IMR-90 (cell line): ENCODE data around the gene S1PR3. TPM values are rescaled to one million over a fixed set of nuclear protein-coding genes. Genes with fewer than 3 reads are reported as not detected.

Source experiments
- ATAC-seq: fragments of 200-7000 bp; cut with Tn5 transposase; 2 replicates; pipeline ENCODE4 v1.9.1; 2020; ENCODE audit warnings: low read depth, mild to moderate bottlenecking, moderate library complexity
- BruUV-seq: library from RNA; stranded (reverse); fragments of 400-500 nt; replicated peaks from 2 replicates; lab custom pipeline; 2021; lab: Mats Ljungman, UMichigan
- CTCF ChIA-PET: fragments of 300-600 bp; formaldehyde crosslinking; extraction: SDS; loops from one replicate; lab custom pipeline; 2021; ENCODE audit warnings: antibody characterized with exemption; lab: Yijun Ruan, JAX
- POLR2A ChIA-PET: fragments of 300-600 bp; sonication (Branson Sonifier 250); formaldehyde crosslinking; loops from one replicate; lab custom pipeline; 2022; ENCODE audit warnings: antibody characterized with exemption; ENCODE audit not compliant: unreplicated experiment; lab: Charles Lee
- DNase-seq: peaks from one replicate; pipeline ENCODE4 v3.0.0; 2013
- H2AFZ ChIP-seq: replicated peaks from 2 replicates; pipeline ENCODE3; 2013; ENCODE audit warnings: low read length, mild to moderate bottlenecking; ENCODE audit not compliant: poor library complexity
- H2AK5ac ChIP-seq: 2 replicates; pipeline ENCODE4 v1.6.1; 2013; ENCODE audit warnings: low read depth, low read length, inconsistent platforms
- H2AK9ac ChIP-seq: replicated peaks from 2 replicates; pipeline ENCODE3; 2013; ENCODE audit warnings: mild to moderate bottlenecking, low read depth, low read length, moderate library complexity; ENCODE audit not compliant: poor library complexity
- H2BK120ac ChIP-seq: 2 replicates; pipeline ENCODE4 v1.6.1; 2013; ENCODE audit warnings: low read depth, low read length, inconsistent platforms
- H2BK15ac ChIP-seq: 3 replicates; pipeline ENCODE4 v1.6.1; 2013; ENCODE audit warnings: low read depth, low read length, inconsistent platforms
- H2BK20ac ChIP-seq: 2 replicates; pipeline ENCODE4 v1.6.1; 2013; ENCODE audit warnings: low read depth, mild to moderate bottlenecking, inconsistent platforms, low read length, moderate library complexity
- H2BK5ac ChIP-seq: 2 replicates; pipeline ENCODE4 v1.6.1; 2013; ENCODE audit warnings: mild to moderate bottlenecking, low read depth, low read length, inconsistent platforms; ENCODE audit not compliant: poor library complexity, severe bottlenecking
- H3K14ac ChIP-seq: replicated peaks from 2 replicates; pipeline ENCODE4 v1.6.1; 2013; ENCODE audit warnings: low read depth, low read length, inconsistent platforms
- H3K18ac ChIP-seq: 2 replicates; pipeline ENCODE4 v1.6.1; 2013; ENCODE audit warnings: low read depth, low read length, control low read depth
- H3K23ac ChIP-seq: 2 replicates; pipeline ENCODE4 v1.6.1; 2013; ENCODE audit warnings: low read depth, low read length, inconsistent platforms
- H3K27ac ChIP-seq: 2 replicates; pipeline ENCODE4 v1.5.1; 2013; ENCODE audit warnings: mild to moderate bottlenecking, control low read depth, low read length; ENCODE audit not compliant: insufficient read depth
- H3K27me3 ChIP-seq: 2 replicates; pipeline ENCODE4 v1.6.1; 2013; ENCODE audit warnings: low read length; ENCODE audit not compliant: control insufficient read depth, insufficient read depth
- H3K36me3 ChIP-seq: 2 replicates; pipeline ENCODE4 v1.6.1; 2013; ENCODE audit warnings: low read length, mixed read lengths; ENCODE audit not compliant: control insufficient read depth, insufficient read depth
- H3K4ac ChIP-seq: 2 replicates; pipeline ENCODE4 v1.6.1; 2013; ENCODE audit warnings: low read depth, low read length, inconsistent platforms
- H3K4me1 ChIP-seq: 2 replicates; pipeline ENCODE4 v1.6.1; 2013; ENCODE audit warnings: low read length, mixed read lengths; ENCODE audit not compliant: control insufficient read depth, insufficient read depth
- H3K4me2 ChIP-seq: 2 replicates; pipeline ENCODE4 v1.6.1; 2013; ENCODE audit warnings: low read depth, mild to moderate bottlenecking, control low read depth, low read length, moderate library complexity
- H3K4me3 ChIP-seq: 2 replicates; pipeline ENCODE4 v1.5.1; 2013; ENCODE audit warnings: low read depth, mild to moderate bottlenecking, control low read depth, low read length, moderate library complexity; ENCODE audit not compliant: insufficient read depth
- H3K56ac ChIP-seq: 2 replicates; pipeline ENCODE4 v1.6.1; 2013; ENCODE audit warnings: low read length, inconsistent platforms; ENCODE audit not compliant: insufficient read depth; ENCODE audit errors: extremely low read depth
- H3K79me1 ChIP-seq, 2 experiments: 2 replicates each; pipeline ENCODE4 v1.6.1; 2013; ENCODE audit warnings: low read length in 2 of 2, inconsistent platforms in 1 of 2, low read depth in 1 of 2
- H3K9ac ChIP-seq: 2 replicates; pipeline ENCODE4 v1.6.1; 2013; ENCODE audit warnings: low read depth, low read length, control low read depth
- H3K9me1 ChIP-seq: 2 replicates; pipeline ENCODE4 v1.6.1; 2013; ENCODE audit warnings: low read length, inconsistent platforms; ENCODE audit not compliant: insufficient read depth
- H3K9me3 ChIP-seq: 2 replicates; pipeline ENCODE4 v1.6.1; 2013; ENCODE audit warnings: low read length; ENCODE audit not compliant: control insufficient read depth, insufficient read depth
- H4K20me1 ChIP-seq: 2 replicates; pipeline ENCODE4 v1.6.1; 2013; ENCODE audit warnings: low read length, inconsistent platforms; ENCODE audit not compliant: insufficient read depth
- H4K5ac ChIP-seq: 2 replicates; pipeline ENCODE4 v1.6.1; 2013; ENCODE audit warnings: mild to moderate bottlenecking, low read depth, low read length, control low read depth
- H4K8ac ChIP-seq, 2 experiments: 2 replicates each; pipeline ENCODE4 v1.6.1; 2013; ENCODE audit warnings: low read depth in 2 of 2, low read length in 2 of 2, control low read depth in 1 of 2, inconsistent platforms in 1 of 2
- H4K91ac ChIP-seq: 2 replicates; pipeline ENCODE4 v1.6.1; 2013; ENCODE audit warnings: low read depth, low read length, inconsistent platforms; ENCODE audit not compliant: insufficient read depth
- RCOR1 ChIP-seq: IDR thresholded peaks from 2 replicates; pipeline ENCODE4 v1.6.1; 2012; ENCODE audit warnings: mild to moderate bottlenecking, low read length, improper control_type of control experiment; ENCODE audit not compliant: insufficient replicate concordance
- WGBS, 2 experiments: methylation state at CpG; one replicate each; pipeline versions ENCODE4 v1.1.5 to v1.1.7; 2013; ENCODE audit warnings: missing lambda C conversion rate in 2 of 2; ENCODE audit not compliant: insufficient read length in 1 of 2; ENCODE audit errors: extremely low coverage in 2 of 2; 5-methylcytosine and 5-hydroxymethylcytosine counted together
- dilution Hi-C: fragments of 300-500 bp; cut with HindIII; formaldehyde crosslinking; loops from one replicate; pipeline ENCODE4 v1.14.3; 2018; ENCODE audit warnings: low sequenced_read_pairs; ENCODE audit not compliant: unreplicated experiment
- in situ Hi-C: fragments of 300-500 bp; cut with MboI; formaldehyde crosslinking; loops from 3 replicates; pipeline ENCODE4 v1.14.3; 2019; ENCODE audit warnings: low sequenced_read_pairs, inconsistent platforms, mixed read lengths
- intact Hi-C: fragments of 100-400 bp; cut with micrococcal nuclease; formaldehyde crosslinking; loops from 2 replicates; pipeline ENCODE4 v1.10.0; 2022
- polyA plus RNA-seq, 3 experiments: library from polyadenylated mRNA; depleted of rRNA; stranded (reverse); fragments of >200 nt; gene quantifications; 2 replicates each; pipeline ENCODE4 v1.2.3, GENCODE V29; 2012; ENCODE audit warnings: low replicate concordance in 1 of 3
- total RNA-seq: library from RNA; depleted of rRNA; stranded (reverse); fragments of >200 nt; gene quantifications from 2 replicates; pipeline ENCODE4 v1.2.3, GENCODE V29; 2012

The S1PR3 gene
- total and polyA plus RNA-seq, 2 of the 4 experiments (the other 2 are of a cell fraction): 28.4 to 28.7 TPM

DNA sequence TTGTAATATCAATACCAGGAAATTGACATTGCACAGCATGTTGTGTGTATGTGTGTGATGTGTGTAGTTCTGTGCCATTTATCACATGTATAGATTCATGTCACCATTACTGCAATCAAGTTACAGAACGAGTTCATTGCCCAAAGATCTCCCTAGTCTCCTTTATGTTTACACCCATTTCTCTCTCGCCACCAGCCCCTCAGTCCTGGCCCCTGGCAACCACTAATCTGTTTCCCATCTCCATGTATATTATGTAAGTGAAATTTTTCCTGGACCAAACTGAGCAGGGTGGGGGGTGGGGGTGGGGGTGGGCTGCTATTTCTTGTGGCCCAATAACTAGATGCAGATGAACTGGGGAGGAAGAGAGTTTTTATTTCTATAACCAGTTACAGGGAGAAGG lies 11.5 kb upstream of the S1PR3 start:
- Histone ChIP-seq H3K56ac (no peak overlapping the region), H2BK20ac (no peak overlapping the region), H3K14ac (no peak overlapping the region), H3K9me3 (no peaks in the 10 kb centered on the region), H3K23ac (no peak overlapping the region), H3K4me1 (no peaks in the 10 kb centered on the region), H3K9me1 (no peaks in the 10 kb centered on the region), H2AK5ac (no peak overlapping the region), H2AK9ac (no peak overlapping the region), H3K36me3 (no peaks in the 10 kb centered on the region), H2AFZ (no peak overlapping the region), H3K79me1 (no peaks in the 10 kb centered on the region), H3K27ac (no peak overlapping the region), H2BK120ac (no peak overlapping the region), H3K4me2 (no peak overlapping the region), H3K9ac (no peak overlapping the region), H2BK15ac (no peak overlapping the region), H2BK5ac (no peak overlapping the region), H4K91ac (no peak overlapping the region), H4K5ac (no peak overlapping the region), H3K4me3 (no peak overlapping the region), H3K27me3 (peaks cover 10% of the 10 kb centered on the region), H4K8ac (no peak overlapping the region), H4K20me1 (no peaks in the 10 kb centered on the region), H3K18ac (no peak overlapping the region), H3K4ac (no peak overlapping the region)
- in situ Hi-C loops: no loop called here
- dilution Hi-C loops: loop anchor here (25.0 kb wide), 1 partner anchor 342 kb away; no protein-coding TSS in a partner anchor
- no peak for DNase-seq
- ATAC-seq: no peak
- ChIA-PET POLR2A (no interaction called here), CTCF (no interaction called here)
- TF ChIP-seq RCOR1: no peak
- WGBS, 2 experiments: no CpG with 5 or more reads among the region's 2 CpGs
- BruUV-seq: no TSS peak
- intact Hi-C loops: no loop called here
